Ishikawa (cell line): ENCODE measurements around the gene SPG11.

Experiments used
- CEBPB ChIP-seq: IDR thresholded peaks from 2 replicates; pipeline ENCODE4 v1.6.1; 2012
- CREB1 ChIP-seq: IDR thresholded peaks from 2 replicates; pipeline ENCODE4 v1.6.1; 2012; ENCODE audit warnings: low read depth
- EGR1 ChIP-seq: IDR thresholded peaks from 2 replicates; pipeline ENCODE4 v1.6.1; 2012
- EP300 ChIP-seq: IDR thresholded peaks from 2 replicates; pipeline ENCODE4 v1.6.1; 2012; ENCODE audit warnings: borderline replicate concordance
- FOXM1 ChIP-seq: IDR thresholded peaks from 2 replicates; pipeline ENCODE4 v1.6.1; 2012; ENCODE audit warnings: low read depth, borderline replicate concordance
- MAX ChIP-seq: IDR thresholded peaks from 2 replicates; pipeline ENCODE4 v1.6.1; 2012
- NFIC ChIP-seq: IDR thresholded peaks from 2 replicates; pipeline ENCODE4 v1.6.1; 2012
- RAD21 ChIP-seq: IDR thresholded peaks from 2 replicates; pipeline ENCODE4 v1.6.1; 2012; ENCODE audit warnings: low read depth
- REST ChIP-seq: IDR thresholded peaks from 2 replicates; pipeline ENCODE4 v1.6.1; 2012; ENCODE audit warnings: low read depth, mild to moderate bottlenecking
- TAF1 ChIP-seq: IDR thresholded peaks from 2 replicates; pipeline ENCODE4 v1.6.1; 2012; ENCODE audit warnings: low read depth, mild to moderate bottlenecking
- TCF12 ChIP-seq: IDR thresholded peaks from 2 replicates; pipeline ENCODE4 v1.6.1; 2012; ENCODE audit warnings: low read depth
- TEAD4 ChIP-seq: IDR thresholded peaks from 2 replicates; pipeline ENCODE4 v1.6.1; 2012
- USF1 ChIP-seq: IDR thresholded peaks from 2 replicates; pipeline ENCODE4 v1.6.1; 2012
- YY1 ChIP-seq: IDR thresholded peaks from 2 replicates; pipeline ENCODE4 v1.6.1; 2012; ENCODE audit warnings: low read depth
- ZBTB7A ChIP-seq: IDR thresholded peaks from 2 replicates; pipeline ENCODE4 v1.6.1; 2012; ENCODE audit warnings: low read depth

The SPG11 gene

GRCh38 chr15:44692659-44693058 is 29.2 kb upstream of the SPG11 start:
- TF ChIP-seq USF1, result no peak
- no peak for TF ChIP-seq ZBTB7A
- TF ChIP-seq CREB1, result no peak
- no peak for TF ChIP-seq TAF1
- no peak for TF ChIP-seq EP300
- no peak for TF ChIP-seq CEBPB
- TF ChIP-seq EGR1, result no peak
- no peak for TF ChIP-seq RAD21
- TF ChIP-seq YY1, result no peak
- no peak for TF ChIP-seq MAX

- TF ChIP-seq CEBPB (no peak), FOXM1 (no peak), TCF12 (no peak), ZBTB7A (no peak), CREB1 (no peak), EGR1 (no peak), TEAD4 (no peak), MAX (no peak)
Measured at GRCh38 chr15:44682211-44682610, 18.7 kb upstream of the SPG11 start.

GRCh38 chr15:44676676-44677075 is 13.2 kb upstream of the SPG11 start:
- TF ChIP-seq CEBPB (no peak), CREB1 (no peak), NFIC (no peak), ZBTB7A (no peak), MAX (no peak), USF1 (no peak), EP300 (no peak), REST (no peak), RAD21 (no peak), TEAD4 (no peak), TCF12 (no peak), TAF1 (no peak), EGR1 (no peak)

- no peak for TF ChIP-seq TEAD4
Measured at GRCh38 chr15:44675911-44676310, 12.4 kb upstream of the SPG11 start.

GRCh38 chr15:44673639-44674038 is 10.2 kb upstream of the SPG11 start:
- TF ChIP-seq TEAD4 (no peak), MAX (no peak), EP300 (no peak), USF1 (no peak), CEBPB (no peak), EGR1 (no peak), TCF12 (no peak)

- no peak for TF ChIP-seq NFIC
- TF ChIP-seq ZBTB7A, result no peak
- no peak for TF ChIP-seq MAX
- no peak for TF ChIP-seq FOXM1
- TF ChIP-seq EP300, result no peak
- no peak for TF ChIP-seq EGR1
- no peak for TF ChIP-seq RAD21
- no peak for TF ChIP-seq TEAD4
- TF ChIP-seq TCF12, result no peak
Measured at GRCh38 chr15:44670087-44670950, 6.9 kb upstream of the SPG11 start.

- TF ChIP-seq YY1 (no peak), EGR1 (no peak), NFIC (no peak), CREB1 (no peak), TAF1 (no peak), REST (no peak), MAX (no peak), ZBTB7A (no peak), EP300 (no peak), TCF12 (no peak), FOXM1 (no peak)
Measured at GRCh38 chr15:44668921-44669320, 5.5 kb upstream of the SPG11 start.
